ENCODE results near the gene ELAVL4. TPM values are rescaled to one million over a fixed set of nuclear protein-coding genes. Genes with fewer than 3 reads are reported as not detected.

Gene ELAVL4
- total RNA-seq, 2 donors from 2014 or later = 0.18 to 4.0 TPM

DNA sequence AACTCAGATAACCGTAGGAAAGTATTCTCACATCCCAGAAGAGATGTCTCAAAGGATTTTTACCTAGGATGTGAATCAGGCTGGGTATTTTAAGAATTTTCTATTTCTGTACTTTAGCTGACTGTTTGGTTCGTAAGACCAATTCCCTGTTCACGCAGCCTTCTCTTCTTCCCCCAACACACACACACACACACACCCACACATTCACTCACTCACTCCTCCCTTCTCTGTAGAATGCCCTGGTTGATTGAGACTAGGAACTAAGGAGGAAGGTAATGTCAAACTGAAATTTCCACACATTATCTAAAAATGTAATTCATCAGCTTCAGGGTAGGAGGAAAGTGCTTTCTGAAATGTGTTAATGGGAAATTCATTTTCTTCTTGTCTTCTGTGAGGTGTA, 43.5 kb downstream of the ELAVL4 start:
- no peaks in the 10 kb centered on the region for H3K36me3 ChIP-seq
- H3K9me3 ChIP-seq = no peaks in the 10 kb centered on the region
- intact Hi-C loops (cut with DNase I) = no loop called here
- 69% methylated on average over 3 of the region's 3 CpGs for WGBS
- H3K4me3 ChIP-seq = no peak overlapping the region
- H3K27ac ChIP-seq = no peak overlapping the region
- H3K27me3 ChIP-seq (replicated peaks; ENCODE audit: insufficient read depth) = no peaks in the 10 kb centered on the region
- no peak for DNase-seq (ENCODE audit: low spot score)
- H3K4me1 ChIP-seq (replicated peaks) = no peaks in the 10 kb centered on the region
- TF ChIP-seq POLR2AphosphoS5 (IDR thresholded peaks at IDR 0.05) (no peak), POLR2A (IDR thresholded peaks at IDR 0.05) (no peak)
- TF ChIP-seq, protein P1, sequence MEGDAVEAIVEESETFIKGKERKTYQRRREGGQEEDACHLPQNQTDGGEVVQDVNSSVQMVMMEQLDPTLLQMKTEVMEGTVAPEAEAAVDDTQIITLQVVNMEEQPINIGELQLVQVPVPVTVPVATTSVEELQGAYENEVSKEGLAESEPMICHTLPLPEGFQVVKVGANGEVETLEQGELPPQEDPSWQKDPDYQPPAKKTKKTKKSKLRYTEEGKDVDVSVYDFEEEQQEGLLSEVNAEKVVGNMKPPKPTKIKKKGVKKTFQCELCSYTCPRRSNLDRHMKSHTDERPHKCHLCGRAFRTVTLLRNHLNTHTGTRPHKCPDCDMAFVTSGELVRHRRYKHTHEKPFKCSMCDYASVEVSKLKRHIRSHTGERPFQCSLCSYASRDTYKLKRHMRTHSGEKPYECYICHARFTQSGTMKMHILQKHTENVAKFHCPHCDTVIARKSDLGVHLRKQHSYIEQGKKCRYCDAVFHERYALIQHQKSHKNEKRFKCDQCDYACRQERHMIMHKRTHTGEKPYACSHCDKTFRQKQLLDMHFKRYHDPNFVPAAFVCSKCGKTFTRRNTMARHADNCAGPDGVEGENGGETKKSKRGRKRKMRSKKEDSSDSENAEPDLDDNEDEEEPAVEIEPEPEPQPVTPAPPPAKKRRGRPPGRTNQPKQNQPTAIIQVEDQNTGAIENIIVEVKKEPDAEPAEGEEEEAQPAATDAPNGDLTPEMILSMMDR (IDR thresholded peaks at IDR 0.05) = no peak

DNA sequence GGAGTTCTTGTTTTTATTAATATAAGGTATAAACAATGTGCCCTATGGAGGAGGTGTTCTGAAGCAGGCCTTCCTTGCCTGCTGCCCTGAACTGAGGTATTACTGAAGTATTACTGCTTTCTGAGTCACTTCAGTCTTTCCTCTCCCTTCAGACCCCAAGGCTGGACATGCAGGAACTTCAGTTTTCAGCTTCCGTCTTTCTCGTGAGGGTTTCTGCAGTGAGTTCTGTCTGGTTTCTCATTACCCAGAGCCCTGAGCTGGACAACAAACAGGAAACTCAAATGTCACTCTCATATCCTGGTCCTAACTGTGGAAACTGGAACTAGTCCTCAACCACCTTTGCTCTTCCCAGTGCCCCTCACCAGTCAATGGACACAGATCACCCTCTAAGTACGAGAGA, 46.8 kb downstream of the ELAVL4 start:
- Histone ChIP-seq H3K36me3 (no peaks in the 10 kb centered on the region), H3K4me1 (replicated peaks) (no peaks in the 10 kb centered on the region), H3K9me3 (no peaks in the 10 kb centered on the region), H3K27ac (no peak overlapping the region), H3K4me3 (no peak overlapping the region), H3K27me3 (replicated peaks; ENCODE audit: insufficient read depth) (no peaks in the 10 kb centered on the region)
- TF ChIP-seq POLR2A (IDR thresholded peaks at IDR 0.05) = no peak
- TF ChIP-seq POLR2AphosphoS5 (IDR thresholded peaks at IDR 0.05) = no peak
- TF ChIP-seq, protein P1 (IDR thresholded peaks at IDR 0.05) = no peak
- DNase-seq (ENCODE audit: low spot score) = no peak
- WGBS = 55% methylated on average over 3 of the region's 3 CpGs
- intact Hi-C loops (cut with DNase I) = no loop called here

DNA sequence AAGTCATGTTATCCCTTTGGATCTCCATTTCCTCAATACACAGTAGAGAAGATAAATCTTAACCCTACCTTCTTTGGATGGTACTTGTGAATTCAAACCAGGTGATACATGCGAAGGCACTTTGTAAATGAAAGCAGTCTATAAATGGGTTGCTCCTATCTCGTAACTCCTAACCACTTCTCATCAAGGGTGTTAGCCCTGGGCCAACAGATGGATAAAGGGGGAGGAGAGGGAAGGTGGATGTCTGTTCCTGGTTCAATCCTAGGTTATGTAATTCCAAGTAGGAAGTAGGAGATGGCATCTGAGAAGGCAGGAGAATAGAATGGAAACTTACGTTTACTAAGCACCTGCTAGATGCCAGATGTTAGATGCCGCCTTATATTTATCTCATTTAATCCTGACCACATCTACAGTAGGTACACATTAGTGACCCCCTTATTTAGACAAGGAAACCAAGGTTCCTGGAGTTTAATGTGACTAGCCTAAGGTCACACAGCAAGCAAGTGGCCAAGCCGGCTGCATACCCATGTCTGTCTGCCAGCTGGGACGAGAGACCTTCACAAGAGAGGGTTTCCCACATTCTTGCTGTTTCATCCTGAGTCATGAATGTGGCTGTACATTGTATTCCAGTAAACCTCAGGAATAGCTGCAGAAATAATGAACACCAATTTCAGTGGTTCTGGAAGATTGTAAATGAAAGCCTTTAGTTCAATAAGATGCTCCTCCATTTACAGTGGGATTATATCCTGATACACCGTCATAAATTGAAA, 47.7 kb downstream of the ELAVL4 start:
- no peak overlapping the region for H3K27ac ChIP-seq
- no peaks in the 10 kb centered on the region for H3K4me1 ChIP-seq (replicated peaks)
- TF ChIP-seq POLR2A (IDR thresholded peaks at IDR 0.05) = no peak
- TF ChIP-seq, protein P1 (IDR thresholded peaks at IDR 0.05) = no peak
- no peak for TF ChIP-seq POLR2AphosphoS5 (IDR thresholded peaks at IDR 0.05)
- no peak for DNase-seq (ENCODE audit: low spot score)
- no peaks in the 10 kb centered on the region for H3K36me3 ChIP-seq
- H3K27me3 ChIP-seq (replicated peaks; ENCODE audit: insufficient read depth) = no peaks in the 10 kb centered on the region
- H3K9me3 ChIP-seq = no peaks in the 10 kb centered on the region
- no peak overlapping the region for H3K4me3 ChIP-seq
- WGBS = 92% methylated on average over 7 of the region's 7 CpGs
- intact Hi-C loops (cut with DNase I) = no loop called here

DNA sequence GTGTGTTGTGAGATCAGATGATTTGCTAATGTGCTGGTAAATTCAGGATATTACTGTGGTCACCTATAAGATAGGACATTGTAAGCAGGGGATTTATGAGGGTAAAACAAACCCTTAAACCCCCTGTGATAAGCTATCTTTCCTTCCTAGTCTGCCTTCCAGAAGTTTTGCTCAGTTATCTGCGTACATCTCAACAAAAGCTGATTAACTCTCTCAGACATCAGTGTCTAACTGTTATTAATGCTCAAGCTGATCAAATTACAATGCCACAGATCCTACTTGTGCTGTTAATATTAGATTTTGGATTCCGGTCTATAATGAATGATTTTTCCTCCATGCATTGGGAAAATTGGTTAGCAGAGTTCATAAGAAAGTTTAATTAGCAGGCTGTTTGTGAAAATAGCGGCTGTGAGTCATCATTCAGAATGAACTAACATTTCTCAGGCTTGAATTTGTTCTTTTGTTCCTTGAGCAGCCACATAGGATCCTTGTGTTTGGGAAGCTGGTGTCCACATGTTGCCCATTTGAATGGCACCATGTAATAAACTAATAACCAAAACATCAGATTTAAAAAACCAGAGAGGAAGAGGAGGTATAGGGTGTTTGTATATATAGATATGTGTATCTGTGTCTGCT, 48.7 kb downstream of the ELAVL4 start:
- intact Hi-C loops (cut with DNase I) = no loop called here
- no peaks in the 10 kb centered on the region for H3K36me3 ChIP-seq
- no peaks in the 10 kb centered on the region for H3K27me3 ChIP-seq (replicated peaks; ENCODE audit: insufficient read depth)
- no peak overlapping the region for H3K4me3 ChIP-seq
- no peak for DNase-seq (ENCODE audit: low spot score)
- H3K9me3 ChIP-seq = no peaks in the 10 kb centered on the region
- TF ChIP-seq, protein P1 (IDR thresholded peaks at IDR 0.05) = no peak
- no peak for TF ChIP-seq POLR2AphosphoS5 (IDR thresholded peaks at IDR 0.05)
- TF ChIP-seq POLR2A (IDR thresholded peaks at IDR 0.05) = no peak
- H3K27ac ChIP-seq = no peak overlapping the region
- H3K4me1 ChIP-seq (replicated peaks) = no peaks in the 10 kb centered on the region
- 74% methylated on average over 3 of the region's 3 CpGs for WGBS

DNA sequence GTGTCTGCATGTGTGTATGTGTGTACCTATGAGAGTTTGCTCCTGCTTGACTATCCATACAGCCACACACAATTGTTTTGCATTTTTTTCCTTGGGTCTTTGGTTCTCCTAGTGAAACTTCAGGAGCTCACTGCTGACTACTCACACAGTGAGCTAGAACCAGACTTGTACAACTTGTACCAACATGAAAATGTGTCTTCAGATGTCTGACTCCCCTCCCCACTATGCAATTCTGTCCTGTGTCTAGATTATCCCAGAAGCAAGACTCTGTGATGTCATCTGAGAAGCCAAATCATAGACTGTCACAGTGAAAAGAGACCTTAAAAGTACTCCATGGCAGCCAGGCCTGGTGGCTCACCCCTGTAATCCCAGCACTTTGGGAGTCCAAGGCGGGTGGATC, 49.7 kb downstream of the ELAVL4 start:
- intact Hi-C loops (cut with DNase I) = no loop called here
- no peaks in the 10 kb centered on the region for H3K27me3 ChIP-seq (replicated peaks; ENCODE audit: insufficient read depth)
- WGBS = 95% methylated on average over 1 of the region's 1 CpG
- H3K36me3 ChIP-seq = no peaks in the 10 kb centered on the region
- H3K27ac ChIP-seq = no peak overlapping the region
- H3K9me3 ChIP-seq = no peaks in the 10 kb centered on the region
- TF ChIP-seq POLR2AphosphoS5 (IDR thresholded peaks at IDR 0.05) (no peak), POLR2A (IDR thresholded peaks at IDR 0.05) (no peak)
- TF ChIP-seq, protein P1 (IDR thresholded peaks at IDR 0.05) = no peak
- no peak overlapping the region for H3K4me3 ChIP-seq
- no peaks in the 10 kb centered on the region for H3K4me1 ChIP-seq (replicated peaks)
- no peak for DNase-seq (ENCODE audit: low spot score)

Measured in prostate gland (tissue), 2 donors.